PC-9 (cell line): ENCODE data around the gene UMAD1. TPM values are rescaled to one million over a fixed set of nuclear protein-coding genes. Genes with fewer than 3 reads are reported as not detected.

Experiments
- BruUV-seq: library from RNA; stranded (reverse); fragments of 400-500 nt; replicated peaks from 2 replicates; lab custom pipeline; 2021; lab: Mats Ljungman, UMichigan
- CTCF ChIA-PET: fragments of 300-600 bp; sonication (Branson Sonifier 250); formaldehyde crosslinking; loops from one replicate; lab custom pipeline; 2022; ENCODE audit warnings: antibody characterized with exemption; lab: Charles Lee
- POLR2A ChIA-PET: fragments of 300-600 bp; sonication (Branson Sonifier 250); formaldehyde crosslinking; loops from one replicate; lab custom pipeline; 2022; ENCODE audit warnings: antibody characterized with exemption; ENCODE audit not compliant: unreplicated experiment; lab: Charles Lee
- DNase-seq, 2 experiments: peaks; one replicate each; pipeline versions ENCODE4 v3.0.0 to v3.0.0-alpha.2; 2015 to 2022; ENCODE audit warnings: mixed read lengths in 1 of 2
- H2AFZ ChIP-seq: fragments of 200-600 bp; sonication (generic); 2 replicates; pipeline ENCODE4 v1.8.1; 2017; ENCODE audit warnings: antibody characterized with exemption
- H3F3A ChIP-seq: fragments of 200-600 bp; sonication (generic); 2 replicates; pipeline ENCODE4 v1.8.1; 2017; ENCODE audit warnings: antibody characterized with exemption, mild to moderate bottlenecking, low read depth; ENCODE audit not compliant: insufficient read depth
- H3K27ac ChIP-seq: fragments of 200-600 bp; sonication (generic); 2 replicates; pipeline ENCODE4 v1.6.1; 2016; ENCODE audit warnings: mixed run types
- H3K27me3 ChIP-seq: fragments of 200-600 bp; sonication (generic); 2 replicates; pipeline ENCODE4 v1.6.1; 2016; ENCODE audit warnings: low read depth, mixed run types; ENCODE audit not compliant: insufficient read depth
- H3K36me3 ChIP-seq: fragments of 200-600 bp; sonication (generic); 2 replicates; pipeline ENCODE4 v1.6.1; 2016; ENCODE audit warnings: low read depth, mixed run types
- H3K4me1 ChIP-seq: fragments of 200-600 bp; sonication (generic); replicated peaks from 2 replicates; pipeline ENCODE4 v1.6.1; 2016; ENCODE audit warnings: mixed run types; ENCODE audit not compliant: insufficient read depth
- H3K4me2 ChIP-seq: fragments of 200-600 bp; sonication (generic); 2 replicates; pipeline ENCODE4 v1.6.1; 2017; ENCODE audit warnings: mixed run types
- H3K4me3 ChIP-seq: fragments of 200-600 bp; sonication (generic); 2 replicates; pipeline ENCODE4 v1.6.1; 2016; ENCODE audit warnings: mixed run types
- H3K79me2 ChIP-seq: fragments of 200-600 bp; sonication (generic); 2 replicates; pipeline ENCODE4 v1.6.1; 2017; ENCODE audit warnings: low read depth, mixed run types
- H3K9me2 ChIP-seq: fragments of 200-600 bp; sonication (generic); 2 replicates; pipeline ENCODE4 v1.8.1; 2017; ENCODE audit warnings: mild to moderate bottlenecking; ENCODE audit not compliant: insufficient read depth
- H3K9me3 ChIP-seq: fragments of 200-600 bp; sonication (generic); 2 replicates; pipeline ENCODE4 v1.8.1; 2016; ENCODE audit warnings: low read depth; ENCODE audit not compliant: insufficient read depth
- H4K20me1 ChIP-seq: fragments of 200-600 bp; sonication (generic); 2 replicates; pipeline ENCODE4 v1.8.1; 2017; ENCODE audit not compliant: insufficient read depth
- CTCF ChIP-seq: fragments of 200-600 bp; sonication (generic); conservative IDR thresholded peaks from 2 replicates; pipeline ENCODE4 v1.6.1; 2017; ENCODE audit warnings: mixed run types, antibody characterized with exemption, mild to moderate bottlenecking, moderate library complexity
- EZH2 ChIP-seq: fragments of 200-600 bp; sonication (generic); IDR thresholded peaks from 2 replicates; pipeline ENCODE4 v1.8.0; 2017; ENCODE audit warnings: antibody characterized with exemption, low read depth
- intact Hi-C: fragments of 100-400 bp; cut with micrococcal nuclease; formaldehyde crosslinking; loops from one replicate; pipeline ENCODE4 v1.10.0; 2022; ENCODE audit not compliant: unreplicated experiment
- total RNA-seq: library from RNA; stranded (reverse); gene quantifications from 2 replicates; pipeline ENCODE4 v1.2.3, GENCODE V29; 2021

The UMAD1 gene
- total RNA-seq, 1 experiment from 2014 or later: 20.5 TPM

DNA sequence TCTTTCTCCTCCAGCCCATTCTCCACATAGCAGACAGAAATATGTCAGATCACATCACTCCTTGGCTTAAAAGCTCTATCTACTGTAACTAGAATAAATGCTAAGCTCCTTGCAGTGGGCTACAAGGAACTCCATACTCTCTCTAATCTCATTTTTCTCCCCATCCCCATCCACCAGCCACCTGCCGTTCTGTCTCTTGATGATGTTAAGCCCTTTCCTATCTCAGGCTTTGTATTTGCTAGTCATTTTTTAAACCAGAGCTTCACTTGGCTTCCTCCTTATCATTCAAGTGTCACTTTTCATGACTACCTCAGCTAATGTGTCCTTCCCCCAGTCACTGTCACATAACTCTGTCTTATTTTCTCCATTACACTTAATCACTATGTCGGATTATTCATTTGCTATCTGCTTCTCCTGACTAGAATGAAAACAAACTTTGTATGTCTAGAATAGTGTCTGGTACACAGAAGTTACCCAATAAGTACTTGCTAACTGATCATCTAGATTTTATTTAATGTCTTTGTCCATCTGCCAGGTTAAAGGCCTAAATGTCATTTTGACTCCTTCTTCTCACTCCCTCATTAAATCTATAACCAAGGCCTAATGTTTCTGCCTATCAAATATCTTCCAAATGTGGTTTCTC is 165.1 kb downstream of the UMAD1 start:
- Histone ChIP-seq H4K20me1 (no peaks in the 10 kb centered on the region), H3K9me2 (no peaks in the 10 kb centered on the region), H2AFZ (no peak overlapping the region), H3K27me3 (no peaks in the 10 kb centered on the region), H3K9me3 (peaks cover 5% of the 10 kb centered on the region), H3K36me3 (no peaks in the 10 kb centered on the region), H3K4me2 (no peak overlapping the region), H3F3A (no peaks in the 10 kb centered on the region), H3K4me3 (no peak overlapping the region), H3K4me1 (peaks cover 10% of the 10 kb centered on the region), H3K79me2 (no peaks in the 10 kb centered on the region), H3K27ac (no peak overlapping the region)
- BruUV-seq: no TSS peak
- CTCF ChIA-PET: no interaction called here
- POLR2A ChIA-PET: interaction anchor here (0.6 kb wide), 1 partner anchor 451 kb away, joined by 3 read pairs; no protein-coding TSS in a partner anchor
- intact Hi-C loops: no loop called here
- DNase-seq: no peak
- TF ChIP-seq CTCF (no peak), EZH2 (no peak)

GRCh38 chr7:7808156-7808555 is 167.6 kb downstream of the UMAD1 start:
- Histone ChIP-seq H3K4me1 (peaks cover 10% of the 10 kb centered on the region), H3K36me3 (no peaks in the 10 kb centered on the region), H3K79me2 (no peaks in the 10 kb centered on the region), H2AFZ (no peak overlapping the region), H3K9me3 (peaks cover 5% of the 10 kb centered on the region), H3K27me3 (no peaks in the 10 kb centered on the region), H4K20me1 (no peaks in the 10 kb centered on the region), H3K27ac (no peak overlapping the region), H3K9me2 (no peaks in the 10 kb centered on the region), H3K4me2 (no peak overlapping the region), H3F3A (0 out of 2 replicates have a peak, but pooled peaks cover 4% of the 10 kb centered on the region), H3K4me3 (no peak overlapping the region)
- TF ChIP-seq CTCF: no peak
- no peak for TF ChIP-seq EZH2
- DNase-seq: no peak
- POLR2A ChIA-PET: interaction anchor here (0.6 kb wide), 1 partner anchor 37 kb away, joined by 6 read pairs; no protein-coding TSS in a partner anchor
- CTCF ChIA-PET: no interaction called here
- intact Hi-C loops: no loop called here
- no TSS peak for BruUV-seq

DNA sequence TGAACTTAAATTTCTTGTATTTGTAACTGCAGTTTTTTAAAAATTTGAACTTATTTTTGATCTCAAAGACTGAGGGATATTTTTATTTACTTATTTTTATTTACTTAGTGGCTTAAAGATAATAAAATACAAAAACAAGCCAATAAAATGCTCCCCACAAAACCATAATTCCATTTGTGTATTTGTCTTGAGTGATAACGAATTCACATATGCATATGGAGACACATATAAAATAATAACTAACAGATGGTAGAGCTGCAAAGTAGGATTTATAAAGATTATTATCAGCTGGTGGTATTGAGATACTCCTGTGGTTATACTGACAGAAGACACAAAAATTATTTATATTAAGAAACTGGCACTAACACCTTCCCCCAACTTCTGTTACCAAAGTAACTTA is 168.1 kb downstream of the UMAD1 start:
- no peak for DNase-seq
- no peaks in the 10 kb centered on the region for H4K20me1 ChIP-seq
- H3K4me3 ChIP-seq: no peak overlapping the region
- no peak overlapping the region for H3K4me2 ChIP-seq
- H3K79me2 ChIP-seq: no peaks in the 10 kb centered on the region
- BruUV-seq: no TSS peak
- no peak overlapping the region for H3K27ac ChIP-seq
- peaks cover 5% of the 10 kb centered on the region for H3K9me3 ChIP-seq
- H3K4me1 ChIP-seq: peaks cover 10% of the 10 kb centered on the region
- POLR2A ChIA-PET: interaction anchor here (0.6 kb wide), 1 partner anchor 37 kb away, joined by 6 read pairs; no protein-coding TSS in a partner anchor
- no peaks in the 10 kb centered on the region for H3K27me3 ChIP-seq
- 0 out of 2 replicates have a peak, but pooled peaks cover 4% of the 10 kb centered on the region for H3F3A ChIP-seq
- no peaks in the 10 kb centered on the region for H3K36me3 ChIP-seq
- H3K9me2 ChIP-seq: no peaks in the 10 kb centered on the region
- no peak overlapping the region for H2AFZ ChIP-seq
- TF ChIP-seq EZH2: no peak
- TF ChIP-seq CTCF: no peak
- intact Hi-C loops: no loop called here
- CTCF ChIA-PET: no interaction called here
